ENCODE measurements around the gene ABHD3. TPM values are rescaled to one million over a fixed set of nuclear protein-coding genes. Genes with fewer than 3 reads are reported as not detected.

Gene ABHD3
- polyA plus RNA-seq, 4 donors: 20.3 to 25.8 (median 20.9) TPM

Other genes with a start within 250 kb of the ABHD3 start
- gene ESCO1, start 104.1 kb downstream of the ABHD3 start, polyA plus RNA-seq (ENCODE audit: insufficient read length in 4 of 4): 10 to 100 TPM; 23.7 to 29.9 (median 27.7) TPM
- gene SNRPD1, start 92.5 kb downstream of the ABHD3 start, polyA plus RNA-seq (ENCODE audit: insufficient read length in 4 of 4): 100 to 1,000 TPM; 125 to 181 (median 151) TPM
- 10 to 100 TPM; 58.0 to 71.0 (median 63.7) TPM for gene MIB1, start 36.0 kb upstream of the ABHD3 start, polyA plus RNA-seq (ENCODE audit: insufficient read length in 4 of 4)

Measured in left renal cortex interstitium (tissue), 4 donors.